GM10847 (cell line): ENCODE measurements around the gene EXOSC9.
A peak's percentile ranks its signal among the peaks of the same experiment; 100 is the strongest.

ENCODE experiments used
- POLR2A ChIP-seq: IDR thresholded peaks from 2 replicates; pipeline ENCODE4 v1.6.1; 2011; ENCODE audit not compliant: insufficient read length; ENCODE audit errors: extremely low read depth

EXOSC9 gene, protein sequence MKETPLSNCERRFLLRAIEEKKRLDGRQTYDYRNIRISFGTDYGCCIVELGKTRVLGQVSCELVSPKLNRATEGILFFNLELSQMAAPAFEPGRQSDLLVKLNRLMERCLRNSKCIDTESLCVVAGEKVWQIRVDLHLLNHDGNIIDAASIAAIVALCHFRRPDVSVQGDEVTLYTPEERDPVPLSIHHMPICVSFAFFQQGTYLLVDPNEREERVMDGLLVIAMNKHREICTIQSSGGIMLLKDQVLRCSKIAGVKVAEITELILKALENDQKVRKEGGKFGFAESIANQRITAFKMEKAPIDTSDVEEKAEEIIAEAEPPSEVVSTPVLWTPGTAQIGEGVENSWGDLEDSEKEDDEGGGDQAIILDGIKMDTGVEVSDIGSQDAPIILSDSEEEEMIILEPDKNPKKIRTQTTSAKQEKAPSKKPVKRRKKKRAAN

DNA sequence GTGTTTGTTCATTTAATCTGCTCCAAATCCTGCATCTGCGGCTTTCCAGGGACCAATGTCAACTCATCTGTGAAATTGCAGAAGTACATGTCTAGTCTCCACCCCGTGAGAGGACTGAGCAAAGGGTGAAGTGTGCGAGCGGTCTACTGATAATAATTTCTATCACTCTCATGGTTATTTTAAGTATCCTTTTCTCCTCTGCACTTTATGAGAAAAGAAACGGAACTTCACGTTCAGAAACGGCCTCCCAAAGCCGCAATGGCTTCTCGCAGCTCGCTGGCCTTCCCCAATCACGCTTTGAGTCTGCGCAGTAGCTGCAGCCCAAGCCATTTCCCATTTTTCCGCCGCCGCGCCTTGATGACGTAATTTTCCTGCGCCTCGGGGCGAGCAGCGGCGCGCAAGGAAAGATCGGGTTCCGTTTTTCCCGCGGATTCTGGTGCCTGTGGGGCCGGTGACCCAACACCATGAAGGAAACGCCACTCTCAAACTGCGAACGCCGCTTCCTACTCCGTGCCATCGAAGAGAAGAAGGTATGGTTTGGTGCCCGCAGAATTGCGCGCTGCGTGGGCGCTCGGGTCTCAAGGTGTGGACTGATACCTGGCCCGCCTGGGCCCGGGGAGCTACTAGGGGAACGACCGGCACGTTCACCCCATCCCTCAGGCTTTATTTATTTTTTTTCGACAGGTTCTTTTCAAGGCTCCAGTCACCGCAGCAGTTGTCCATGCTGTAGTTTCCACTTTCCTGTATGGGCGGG lies at the start of gene EXOSC9:
Gene EXOSC9, plus strand, starts transcription at position 363 of the 754 bp plus-strand sequence. Its CDS starts 102 bp downstream, at position 465.
- TF ChIP-seq POLR2A, result peak; percentile 45

DNA sequence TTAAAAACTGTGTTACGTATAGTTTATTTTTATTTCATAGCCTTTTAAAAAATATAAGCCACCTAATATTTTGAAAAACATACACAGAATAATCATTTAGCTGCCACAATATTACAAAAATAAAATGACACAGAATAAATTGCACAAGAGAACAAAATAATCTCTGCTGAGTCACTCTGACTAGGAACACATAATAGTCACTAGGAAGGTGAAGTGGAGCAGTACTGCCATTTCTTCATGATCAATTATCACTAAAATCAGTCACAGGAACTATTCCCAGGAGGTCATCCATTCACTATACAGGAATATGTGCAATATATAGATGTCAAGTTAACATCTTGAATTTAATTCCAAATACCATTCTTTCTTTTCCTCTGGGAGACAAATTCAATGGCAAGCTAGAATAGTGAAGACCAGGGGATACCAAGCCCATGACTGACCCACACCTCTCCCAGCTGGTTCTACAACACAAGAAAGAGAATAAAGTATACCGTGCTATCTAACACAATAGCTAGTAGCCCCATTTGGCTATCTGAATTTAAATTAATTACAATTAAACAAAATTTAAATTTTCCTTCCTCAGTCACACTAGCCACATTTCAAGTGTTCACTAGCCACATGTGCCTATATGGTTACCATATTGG lies 42.1 kb upstream of the EXOSC9 start:
- TF ChIP-seq POLR2A, result no peak

DNA sequence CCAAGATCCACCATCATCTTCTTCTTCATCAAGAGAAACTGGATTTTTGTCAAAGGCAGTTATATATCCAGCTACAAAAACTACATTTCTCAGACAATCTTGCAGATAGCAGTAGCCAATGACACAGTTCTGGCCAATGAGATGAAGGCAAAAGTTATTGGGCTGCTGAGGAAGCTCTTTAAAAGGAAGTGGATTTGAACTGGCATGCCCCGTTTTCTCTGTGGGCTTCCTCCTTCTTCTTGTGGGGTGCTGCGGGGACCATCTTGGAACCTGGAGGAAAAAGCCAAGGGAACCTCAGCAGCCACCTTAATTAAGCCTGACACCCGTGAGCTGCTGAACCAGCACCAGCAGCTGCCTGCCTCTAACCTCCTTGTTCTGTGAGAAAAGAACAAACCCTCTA lies 40.9 kb upstream of the EXOSC9 start:
- TF ChIP-seq POLR2A, result no peak

DNA sequence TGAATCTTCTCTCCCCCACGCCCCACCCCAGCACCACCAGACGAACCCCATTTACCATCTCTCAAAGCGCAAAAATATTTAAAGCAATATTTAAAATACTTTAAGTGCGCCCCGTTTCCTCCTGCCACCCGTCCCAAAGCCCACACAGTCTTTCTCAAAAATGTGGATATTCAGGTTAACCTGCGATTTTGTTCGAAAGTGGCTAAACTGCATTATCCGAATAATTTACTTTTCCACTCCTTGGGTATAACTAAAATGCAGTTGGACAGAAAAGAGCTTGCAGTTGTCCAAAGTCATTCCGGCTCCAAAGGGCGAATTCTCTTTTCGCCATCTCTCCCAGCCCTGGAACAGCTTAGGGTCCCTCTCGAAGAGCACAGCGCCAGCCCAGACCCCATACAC lies 36.8 kb upstream of the EXOSC9 start:
- TF ChIP-seq POLR2A, result no peak

DNA sequence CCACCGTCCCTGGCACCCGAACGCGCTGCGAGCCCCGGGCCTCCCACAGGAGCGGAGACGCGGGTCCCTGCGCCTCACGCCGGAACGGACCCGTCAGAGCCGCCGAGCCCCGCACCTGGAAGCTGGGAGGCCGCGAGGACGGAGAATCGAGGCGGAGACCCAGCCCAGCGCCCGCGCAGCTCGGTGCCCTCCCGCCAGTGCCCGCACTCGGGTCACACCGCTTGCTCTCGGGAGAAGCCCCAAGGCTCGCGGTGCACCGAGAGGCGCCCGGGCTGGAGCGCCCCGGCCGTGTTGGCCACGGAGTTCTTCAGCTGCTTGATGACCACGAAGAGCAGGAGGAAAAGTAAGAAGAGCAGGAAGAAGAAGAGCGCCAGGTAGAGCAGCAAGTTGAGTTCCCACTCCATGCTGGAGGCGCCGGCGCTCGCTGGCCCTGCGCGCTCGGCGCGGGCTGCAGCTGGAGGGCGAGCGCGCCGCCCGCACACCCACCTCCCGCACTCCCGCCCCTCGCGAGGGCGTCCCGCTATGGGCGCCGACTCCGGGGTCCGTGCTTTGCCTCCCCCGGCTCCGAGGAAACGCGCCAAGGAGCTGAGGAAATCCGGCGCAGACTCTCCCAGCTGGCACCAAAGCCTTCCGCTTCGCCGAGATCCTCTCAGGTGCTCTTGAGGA lies 36.3 kb upstream of the EXOSC9 start, which contains the start of gene SMIM43:
Gene SMIM43, minus strand, starts transcription at position 463 of the 666 bp plus-strand sequence. Its CDS starts 59 bp downstream, at position 404.
- no peak for TF ChIP-seq POLR2A

DNA sequence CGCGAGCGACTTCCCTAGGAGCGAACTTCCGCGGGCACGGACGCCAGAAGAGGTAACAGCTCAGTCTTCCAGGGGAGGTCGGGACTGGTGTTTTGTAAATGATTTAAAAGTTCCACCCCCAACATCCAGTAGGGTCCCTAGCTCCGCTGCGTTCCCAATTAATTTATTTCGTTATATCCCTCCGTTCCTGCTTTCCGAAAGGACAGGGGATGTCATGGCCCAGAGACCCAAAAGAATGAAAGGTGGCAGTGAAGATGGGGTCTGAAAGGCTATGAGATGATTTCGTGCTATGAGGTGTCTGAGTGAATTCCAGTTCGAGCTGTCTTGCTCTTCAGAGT lies 35.8 kb upstream of the EXOSC9 start:
- no peak for TF ChIP-seq POLR2A

DNA sequence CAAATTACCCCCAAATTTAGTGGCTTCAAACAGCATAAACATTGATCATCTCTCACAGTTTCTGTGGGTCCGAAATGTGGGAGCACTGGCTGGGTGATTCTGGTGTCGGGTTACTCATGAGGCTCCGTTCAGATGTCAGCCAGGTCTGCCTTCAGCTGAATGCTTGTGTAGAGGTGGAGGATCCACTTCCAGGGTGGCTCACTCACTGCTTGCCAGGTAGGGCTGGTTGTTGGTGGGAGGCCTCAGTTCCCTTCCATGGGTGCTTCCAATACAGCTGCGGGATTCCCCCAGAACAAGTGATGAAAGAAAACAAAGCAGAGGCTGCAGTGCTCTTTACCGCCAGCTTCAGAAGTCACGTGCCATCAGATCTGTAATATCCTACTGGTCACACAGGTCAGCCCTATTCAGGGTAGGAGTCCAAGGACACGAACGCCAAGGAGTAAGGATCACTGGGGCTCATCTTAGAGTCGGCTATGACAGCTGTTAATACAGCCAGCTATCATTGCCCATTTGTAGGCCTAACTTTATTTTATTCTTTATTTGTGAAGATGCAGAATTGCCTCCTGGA lies 35.1 kb upstream of the EXOSC9 start:
- TF ChIP-seq POLR2A, result no peak

DNA sequence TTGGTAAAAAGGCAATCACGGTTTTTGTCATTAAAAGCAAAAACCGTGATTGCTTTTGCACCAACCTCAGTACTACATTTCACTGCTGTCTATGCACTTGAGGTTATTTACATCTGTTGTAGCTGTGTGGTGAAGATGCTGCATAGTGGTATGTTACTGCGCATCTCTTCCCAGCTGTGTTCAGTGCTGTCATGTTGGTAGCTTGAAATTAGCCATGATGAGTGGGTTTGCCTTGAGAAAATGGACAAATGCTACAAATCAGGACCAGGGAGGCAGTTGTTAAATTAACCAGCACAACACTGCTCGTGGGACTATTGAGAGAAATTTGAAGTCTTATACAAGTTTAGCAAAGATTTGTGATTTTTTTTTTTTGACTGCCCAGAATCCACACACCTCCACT lies 34.0 kb upstream of the EXOSC9 start:
- no peak for TF ChIP-seq POLR2A

DNA sequence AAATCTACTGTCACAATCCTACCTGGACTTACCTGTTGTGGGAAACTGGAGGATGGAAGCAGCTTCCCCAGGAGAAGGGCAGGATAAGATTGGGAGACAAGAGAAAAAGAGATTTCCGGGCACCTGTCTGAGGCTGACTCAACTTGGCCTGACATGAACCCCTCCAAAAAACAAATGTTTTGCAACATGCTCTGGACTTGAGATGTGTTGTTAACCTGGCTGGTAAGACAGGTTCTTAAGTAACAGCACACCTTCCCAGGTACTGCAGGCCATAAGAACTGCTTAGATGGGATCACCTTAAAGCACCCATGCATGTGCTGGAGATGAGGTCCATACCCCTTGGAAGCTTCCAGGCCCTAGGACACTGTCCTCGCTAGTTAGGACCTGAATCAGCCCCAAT lies 31.8 kb upstream of the EXOSC9 start:
- TF ChIP-seq POLR2A, result no peak

DNA sequence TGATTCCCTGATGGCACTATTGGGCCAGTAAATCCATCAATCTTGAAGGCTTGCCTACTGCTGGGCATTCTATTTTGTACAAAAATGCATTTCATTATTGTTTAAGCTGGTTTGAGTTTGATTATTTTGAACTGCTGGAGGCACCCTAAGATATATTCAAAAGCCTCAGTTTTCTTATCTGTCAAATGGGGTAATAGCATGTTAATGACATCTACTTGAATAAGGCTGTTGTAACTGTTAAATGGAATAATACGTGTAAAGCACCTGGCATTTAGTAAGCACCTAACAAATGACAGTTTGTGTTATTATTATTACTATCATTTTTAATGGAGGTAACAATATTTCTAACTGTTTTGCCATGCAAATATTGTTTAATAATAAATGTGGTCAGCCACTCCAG lies 29.3 kb upstream of the EXOSC9 start:
- TF ChIP-seq POLR2A, result no peak

DNA sequence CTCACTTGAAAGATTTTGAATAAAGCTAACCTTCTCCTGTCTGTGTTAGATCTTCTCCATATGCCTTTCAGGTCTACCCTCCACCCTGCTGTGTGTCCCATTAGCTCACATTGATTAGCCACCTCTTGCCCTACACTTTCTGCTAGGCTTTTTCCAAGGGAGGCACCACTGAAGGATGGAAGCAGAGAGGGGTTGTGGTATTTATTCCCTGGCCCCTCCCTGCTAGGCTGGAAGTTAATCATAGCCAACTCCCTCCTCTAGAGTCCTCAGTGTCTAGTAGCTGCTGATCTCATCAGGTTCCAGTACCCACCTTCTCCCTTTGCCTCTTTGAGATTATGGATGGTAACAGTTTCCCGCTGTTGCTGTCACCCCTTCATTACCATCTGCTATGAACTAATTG lies 27.2 kb upstream of the EXOSC9 start:
- no peak for TF ChIP-seq POLR2A

DNA sequence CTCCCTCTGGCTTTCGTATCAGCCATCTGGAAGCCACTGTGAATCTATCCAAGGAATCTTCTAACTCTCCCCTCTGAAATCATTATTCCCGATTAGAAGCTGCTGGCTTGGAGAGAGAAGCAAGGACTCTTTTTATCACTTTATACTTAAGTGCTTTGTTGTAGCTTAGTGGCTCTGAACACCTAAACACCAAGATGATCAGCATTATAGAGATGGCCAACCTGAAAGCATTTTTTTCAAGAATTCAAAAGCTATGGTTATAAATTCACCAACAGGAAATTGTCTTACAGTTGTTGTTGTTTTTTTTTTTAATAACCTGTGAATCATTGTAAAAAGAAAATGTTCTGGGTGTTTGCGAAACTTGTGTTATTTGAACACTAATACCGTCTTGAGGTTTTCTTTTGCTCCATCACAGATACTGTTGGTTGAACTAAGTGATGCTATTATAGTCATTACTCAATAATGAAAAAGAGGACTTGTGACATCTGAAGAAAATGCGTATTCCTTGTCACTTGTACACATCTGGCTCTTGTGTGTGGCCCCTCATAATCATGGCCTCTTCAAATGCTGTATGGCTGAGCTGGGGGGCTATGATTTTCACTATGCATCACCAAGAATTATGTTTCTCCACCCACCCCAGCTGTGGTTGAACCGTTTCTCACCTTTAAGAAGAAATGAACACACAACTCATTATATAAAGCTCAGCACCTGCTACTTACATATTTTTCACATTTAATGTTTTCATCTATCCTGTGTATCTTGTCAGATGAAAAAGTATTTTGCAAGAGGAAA lies 24.3 kb upstream of the EXOSC9 start:
- no peak for TF ChIP-seq POLR2A

DNA sequence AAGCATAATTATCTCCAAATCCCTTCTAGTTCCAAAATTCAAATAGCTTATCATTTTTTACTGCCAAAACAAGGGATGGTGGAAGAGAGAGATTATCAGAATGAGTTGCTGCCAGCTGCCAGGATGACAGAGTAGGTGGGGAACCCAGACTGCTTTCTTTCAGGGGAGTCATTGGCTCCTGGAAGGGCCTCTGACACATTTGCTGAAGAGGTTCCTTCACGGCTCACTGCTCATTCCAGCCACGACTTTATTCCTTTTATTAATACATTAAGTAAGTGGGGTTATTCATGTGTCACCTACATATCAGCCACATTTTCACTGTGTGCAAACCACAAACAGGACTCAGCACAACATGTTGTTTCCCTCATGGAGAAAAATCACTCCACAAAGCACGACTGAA lies 23.5 kb upstream of the EXOSC9 start:
- no peak for TF ChIP-seq POLR2A

DNA sequence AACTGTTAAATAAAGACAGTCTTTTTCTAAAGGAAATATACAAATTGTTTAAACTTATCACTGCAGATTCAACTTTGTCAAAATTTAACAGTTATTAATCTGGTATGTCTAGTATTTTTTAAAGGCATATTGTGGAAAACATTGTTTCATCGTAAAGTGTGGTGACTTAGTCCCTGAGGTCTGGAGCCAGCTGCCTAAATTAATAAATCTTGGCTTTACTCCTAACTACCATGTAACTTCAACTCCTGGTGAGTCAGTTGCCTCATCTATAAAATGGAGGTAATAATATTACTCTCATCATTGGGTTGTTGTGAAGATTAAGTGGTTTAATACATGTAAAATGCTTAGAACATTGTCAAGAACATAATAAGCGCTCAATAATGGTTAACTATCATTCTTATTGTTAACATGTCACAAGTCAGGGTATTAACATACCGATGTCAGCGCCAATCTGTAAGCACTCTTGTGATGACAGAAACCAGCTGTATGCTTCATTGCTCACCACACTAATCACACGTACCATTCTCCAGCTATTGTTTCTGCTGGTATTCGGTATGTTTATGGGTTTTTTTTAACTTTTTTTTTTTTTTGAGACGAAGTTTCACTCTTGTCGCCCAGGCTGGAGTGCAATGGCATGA lies 22.0 kb upstream of the EXOSC9 start:
- TF ChIP-seq POLR2A, result no peak

DNA sequence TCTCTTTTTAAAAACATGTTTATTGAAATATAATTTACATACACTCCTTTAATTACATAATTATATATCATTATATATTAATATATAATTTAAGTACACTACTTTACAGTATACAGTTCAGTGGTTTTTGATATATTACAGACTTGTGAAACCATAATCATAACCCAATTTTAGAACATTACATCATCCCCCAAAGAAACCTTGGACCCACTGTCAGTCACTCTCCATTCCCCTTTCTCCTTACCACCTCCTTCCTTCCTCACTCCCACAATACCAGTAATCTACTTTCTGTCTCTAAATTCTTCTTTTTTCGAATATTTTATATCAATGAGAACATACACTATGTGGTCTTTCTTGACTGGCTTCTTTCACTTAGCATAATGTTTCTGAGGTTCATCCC lies 17.9 kb upstream of the EXOSC9 start:
- no peak for TF ChIP-seq POLR2A
